Keratinocyte (primary cell): ENCODE measurements around the gene SEL1L. TPM values are rescaled to one million over a fixed set of nuclear protein-coding genes. Genes with fewer than 3 reads are reported as not detected.

Experiments used
- DNase-seq: peaks from one replicate; pipeline ENCODE4 v3.0.0-alpha.2; 2011; ENCODE audit warnings: low read depth, missing footprints, low spot score
- FAIRE-seq: peaks from 2 replicates; lab custom pipeline; 2011; peaks lifted over from hg19 to GRCh38; lab: Jason Lieb, UNC
- H2AFZ ChIP-seq: 2 replicates; pipeline ENCODE4 v1.6.0; 2012; ENCODE audit warnings: low read length, control low read depth, inconsistent platforms; ENCODE audit not compliant: control insufficient read depth
- H3K27ac ChIP-seq: 2 replicates; pipeline ENCODE4 v1.5.1; 2011; ENCODE audit warnings: low read length; ENCODE audit not compliant: control insufficient read depth, insufficient read depth
- H3K27me3 ChIP-seq: 3 replicates; pipeline ENCODE4 v1.6.0; 2011; ENCODE audit warnings: low read length; ENCODE audit not compliant: control insufficient read depth, insufficient read depth; ENCODE audit errors: extremely low read depth
- H3K36me3 ChIP-seq, 2 experiments: 2 replicates in 1 of 2; 3 replicates in 1 of 2; pipeline ENCODE4 v1.5.1; 2011; ENCODE audit warnings: low read length in 2 of 2, mild to moderate bottlenecking in 1 of 2; ENCODE audit not compliant: control insufficient read depth in 2 of 2, insufficient read depth in 2 of 2; ENCODE audit errors: extremely low read depth in 1 of 2
- H3K4me1 ChIP-seq: 3 replicates; pipeline ENCODE4 v1.5.1; 2011; ENCODE audit warnings: low read length; ENCODE audit not compliant: control insufficient read depth, insufficient read depth; ENCODE audit errors: extremely low read depth
- H3K4me2 ChIP-seq: 3 replicates; pipeline ENCODE4 v1.6.0; 2011; ENCODE audit warnings: low read depth, low read length; ENCODE audit not compliant: control insufficient read depth, insufficient read depth; ENCODE audit errors: extremely low read depth
- H3K4me3 ChIP-seq, 3 experiments: fragments of 200-600 bp in 1 of 3; sonication (generic) in 1 of 3; 2 replicates in 2 of 3; 3 replicates in 1 of 3; pipeline ENCODE4 v1.5.1; 2011 to 2016; ENCODE audit warnings: low read length in 3 of 3, mild to moderate bottlenecking in 3 of 3, control low read depth in 2 of 3, inconsistent platforms in 1 of 3, low read depth in 1 of 3, mixed read lengths in 1 of 3, mixed run types in 1 of 3, moderate library complexity in 1 of 3; ENCODE audit not compliant: control insufficient read depth in 2 of 3, insufficient read depth in 2 of 3; ENCODE audit errors: extremely low read depth in 1 of 3
- H3K79me2 ChIP-seq: 2 replicates; pipeline ENCODE4 v1.6.0; 2012; ENCODE audit warnings: low read length; ENCODE audit not compliant: control insufficient read depth, insufficient read depth
- H3K9ac ChIP-seq: 3 replicates; pipeline ENCODE4 v1.6.0; 2011; ENCODE audit warnings: low read length; ENCODE audit not compliant: control insufficient read depth, insufficient read depth; ENCODE audit errors: extremely low read depth
- H3K9me1 ChIP-seq: 3 replicates; pipeline ENCODE4 v1.6.0; 2011; ENCODE audit warnings: low read length; ENCODE audit not compliant: control insufficient read depth, insufficient read depth; ENCODE audit errors: extremely low read depth
- H3K9me3 ChIP-seq: 2 replicates; pipeline ENCODE4 v1.5.1; 2012; ENCODE audit warnings: low read depth, low read length; ENCODE audit not compliant: control insufficient read depth
- H4K20me1 ChIP-seq: 3 replicates; pipeline ENCODE4 v1.6.0; 2011; ENCODE audit warnings: low read length; ENCODE audit not compliant: control insufficient read depth, insufficient read depth; ENCODE audit errors: extremely low read depth
- CTCF ChIP-seq, 3 experiments: IDR thresholded peaks in 1 of 3; conservative IDR thresholded peaks in 1 of 3; optimal IDR thresholded peaks in 1 of 3; 2 replicates in 2 of 3; 3 replicates in 1 of 3; pipeline versions ENCODE3 to v1.5.1; 2011; ENCODE audit warnings: low read length in 3 of 3, mild to moderate bottlenecking in 3 of 3, moderate library complexity in 2 of 3, control low read depth in 1 of 3, inconsistent platforms in 1 of 3; ENCODE audit not compliant: insufficient read depth in 2 of 3; ENCODE audit errors: extremely low read depth in 1 of 3
- EZH2 ChIP-seq: IDR thresholded peaks from one replicate; pipeline ENCODE4 v1.6.1; 2012; ENCODE audit warnings: inconsistent platforms, mild to moderate bottlenecking, low read length, moderate library complexity
- dilution Hi-C: fragments of 300-500 bp; cut with MboI; formaldehyde crosslinking; loops from one replicate; pipeline ENCODE4 v1.7.0; 2020; ENCODE audit warnings: low sequenced_read_pairs; ENCODE audit not compliant: extremely low pct_ligation_motif_present
- polyA plus RNA-seq, 5 experiments: library from polyadenylated mRNA; depleted of rRNA in 3 of 5; stranded (reverse) in 3 of 5; stranded (forward) in 1 of 5; unstranded in 1 of 5; fragments of >200 nt; gene quantifications; 1 replicate in 1 of 5; 2 replicates in 3 of 5; 3 replicates in 1 of 5; pipeline versions ENCODE4 v1.2.1 to v1.2.3, GENCODE V29; 2011 to 2012; ENCODE audit warnings: missing spikeins in 2 of 5, low read depth in 1 of 5, low replicate concordance in 1 of 5

SEL1L gene
- polyA plus RNA-seq, 1 donor (not counting 4 experiments of a cell fraction or from before 2014, with no cell fraction given) = 19.7 TPM

- no peaks in the 10 kb centered on the region for H3K79me2 ChIP-seq
- H3K27me3 ChIP-seq = no peaks in the 10 kb centered on the region
- FAIRE-seq (no peak), DNase-seq (no peak)
- H2AFZ ChIP-seq = no peak overlapping the region
- no peak overlapping the region for H3K4me3 ChIP-seq
- H3K9ac ChIP-seq = no peak overlapping the region
- no peak overlapping the region for H3K4me2 ChIP-seq
- TF ChIP-seq CTCF (optimal IDR thresholded peaks at IDR 0.05 in 1 of 3, IDR thresholded peaks at IDR 0.05 in 1 of 3, conservative IDR thresholded peaks at IDR 0.05 in 1 of 3; ENCODE audit: extremely low read depth in 1 of 3, insufficient read depth in 2 of 3, low read length in 3 of 3) (no peak), EZH2 (no peak)
- dilution Hi-C loops = no loop called here
- H3K4me1 ChIP-seq = no peaks in the 10 kb centered on the region
- no peak overlapping the region for H3K27ac ChIP-seq
- H4K20me1 ChIP-seq = no peaks in the 10 kb centered on the region
- peaks cover 3 to 12% of the 10 kb centered on the region in 2 experiments for H3K36me3 ChIP-seq
- H3K9me1 ChIP-seq = no peaks in the 10 kb centered on the region
- no peaks in the 10 kb centered on the region for H3K9me3 ChIP-seq
Measured at GRCh38 chr14:81509321-81509720, 24.3 kb downstream of the SEL1L start.

- Histone ChIP-seq H3K79me2 (no peaks in the 10 kb centered on the region), H3K4me3 (no peak overlapping the region), H3K9ac (no peak overlapping the region), H3K9me1 (no peaks in the 10 kb centered on the region), H3K27ac (no peak overlapping the region), H3K4me1 (no peaks in the 10 kb centered on the region), H3K27me3 (no peaks in the 10 kb centered on the region), H3K9me3 (no peaks in the 10 kb centered on the region), H3K4me2 (no peak overlapping the region), H3K36me3 (peaks cover 3 to 14% of the 10 kb centered on the region in 2 experiments), H2AFZ (no peak overlapping the region), H4K20me1 (no peaks in the 10 kb centered on the region)
- no peak for TF ChIP-seq CTCF (optimal IDR thresholded peaks at IDR 0.05 in 1 of 3, IDR thresholded peaks at IDR 0.05 in 1 of 3, conservative IDR thresholded peaks at IDR 0.05 in 1 of 3; ENCODE audit: extremely low read depth in 1 of 3, insufficient read depth in 2 of 3, low read length in 3 of 3)
- no peak for TF ChIP-seq EZH2
- dilution Hi-C loops = no loop called here
- FAIRE-seq (no peak), DNase-seq (no peak)
Measured at GRCh38 chr14:81506487-81506886, 27.2 kb downstream of the SEL1L start.
